ENCODE results near the gene FAXC. TPM values are rescaled to one million over a fixed set of nuclear protein-coding genes. Genes with fewer than 3 reads are reported as not detected.

FAXC gene
- total and polyA plus RNA-seq, 2 of the 13 experiments (the other 11 are each of a cell fraction or from before 2014, with no cell fraction given), result 0.11 to 0.63 TPM

DNA sequence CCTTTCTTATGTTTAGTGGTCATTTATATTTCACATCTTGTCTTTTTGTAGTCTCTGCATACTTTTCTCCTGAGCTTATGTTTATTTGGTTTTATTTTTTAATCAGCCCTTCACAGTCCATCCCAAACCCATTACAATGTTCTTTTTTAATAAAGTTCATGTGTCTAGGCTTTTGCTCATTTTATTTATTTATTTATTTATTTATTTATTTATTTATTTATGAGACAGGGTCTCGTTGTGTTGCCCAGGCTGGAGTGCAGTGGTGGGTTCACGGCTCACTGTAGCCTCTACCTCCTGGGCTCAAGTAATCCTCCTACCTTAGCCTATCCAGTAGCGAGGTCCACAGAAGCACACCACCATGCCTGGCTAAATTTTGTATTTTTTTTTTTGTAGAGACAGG, 41.4 kb upstream of the FAXC start:
- Histone ChIP-seq H3K9me3 (ENCODE audit: low read length) (no peaks in the 10 kb centered on the region), H3K9ac (ENCODE audit: insufficient read depth, low read depth, low read length) (no peak overlapping the region), H4K20me1 (ENCODE audit: insufficient read depth, low read length) (no peaks in the 10 kb centered on the region), H3K4me2 (ENCODE audit: low read depth, low read length) (no peak overlapping the region), H3K79me2 (ENCODE audit: insufficient read depth, low read length) (no peaks in the 10 kb centered on the region), H2AFZ (ENCODE audit: low read length) (no peak overlapping the region), H3K36me3 (replicated peaks in 1 of 2; ENCODE audit: control insufficient read depth in 1 of 2, insufficient read depth in 2 of 2, low read length in 2 of 2) (no peaks in the 10 kb centered on the region), H3K4me1 (ENCODE audit: insufficient read depth, low read length) (peaks cover 19% of the 10 kb centered on the region), H3K27ac (ENCODE audit: extremely low read length, insufficient read depth, low read length) (no peak overlapping the region), H3K27me3 (ENCODE audit: control insufficient read depth in 1 of 2, insufficient read depth in 2 of 2, low read length in 2 of 2) (no peaks in the 10 kb centered on the region), H3K4me3 (replicated peaks in 1 of 3; ENCODE audit: insufficient read depth in 1 of 3, low read depth in 2 of 3, low read length in 3 of 3) (no peak overlapping the region)
- ChIA-PET POLR2A (no interaction called here), CTCF (ENCODE audit: low intra/inter-chr PET ratio, low total read pairs) (no interaction called here)
- DNase-seq (ENCODE audit: low spot score), result no peak
- no peak for ATAC-seq
- no TSS peak for BruUV-seq (replicated peaks)
- TF ChIP-seq REPIN1 (CRISPR knock-in tag; IDR thresholded peaks at IDR 0.05; ENCODE audit: borderline replicate concordance, low read depth), result no peak
- no peak for TF ChIP-seq KLF6 (CRISPR knock-in tag; IDR thresholded peaks at IDR 0.05)
- TF ChIP-seq, protein P1, sequence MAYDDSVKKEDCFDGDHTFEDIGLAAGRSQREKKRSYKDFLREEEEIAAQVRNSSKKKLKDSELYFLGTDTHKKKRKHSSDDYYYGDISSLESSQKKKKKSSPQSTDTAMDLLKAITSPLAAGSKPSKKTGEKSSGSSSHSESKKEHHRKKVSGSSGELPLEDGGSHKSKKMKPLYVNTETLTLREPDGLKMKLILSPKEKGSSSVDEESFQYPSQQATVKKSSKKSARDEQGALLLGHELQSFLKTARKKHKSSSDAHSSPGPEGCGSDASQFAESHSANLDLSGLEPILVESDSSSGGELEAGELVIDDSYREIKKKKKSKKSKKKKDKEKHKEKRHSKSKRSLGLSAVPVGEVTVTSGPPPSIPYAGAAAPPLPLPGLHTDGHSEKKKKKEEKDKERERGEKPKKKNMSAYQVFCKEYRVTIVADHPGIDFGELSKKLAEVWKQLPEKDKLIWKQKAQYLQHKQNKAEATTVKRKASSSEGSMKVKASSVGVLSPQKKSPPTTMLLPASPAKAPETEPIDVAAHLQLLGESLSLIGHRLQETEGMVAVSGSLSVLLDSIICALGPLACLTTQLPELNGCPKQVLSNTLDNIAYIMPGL (CRISPR knock-in tag; IDR thresholded peaks at IDR 0.05; ENCODE audit: borderline replicate concordance in 1 of 2, low read depth in 1 of 2), result no peak
- no peak for TF ChIP-seq RFXAP (CRISPR knock-in tag; IDR thresholded peaks at IDR 0.05; ENCODE audit: borderline replicate concordance)
- no peak for TF ChIP-seq ZEB1 (IDR thresholded peaks at IDR 0.05; ENCODE audit: insufficient replicate concordance, low read depth)
- TF ChIP-seq ZNF713 (CRISPR knock-in tag; IDR thresholded peaks at IDR 0.05), result no peak
- TF ChIP-seq DNMT3B (CRISPR knock-in tag; conservative IDR thresholded peaks at IDR 0.05), result no peak
- TF ChIP-seq, protein P2, sequence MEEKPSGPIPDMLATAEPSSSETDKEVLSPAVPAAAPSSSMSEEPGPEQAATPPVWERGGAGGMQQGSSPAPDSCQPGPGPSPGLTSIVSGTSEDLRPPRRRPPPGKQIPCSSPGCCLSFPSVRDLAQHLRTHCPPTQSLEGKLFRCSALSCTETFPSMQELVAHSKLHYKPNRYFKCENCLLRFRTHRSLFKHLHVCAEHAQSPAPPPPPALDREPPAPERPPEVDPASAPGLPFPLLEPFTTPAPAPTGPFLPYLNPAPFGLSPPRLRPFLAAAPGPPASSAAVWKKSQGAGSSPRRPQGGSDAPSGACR (CRISPR knock-in tag; IDR thresholded peaks at IDR 0.05), result no peak
- TF ChIP-seq GTF2F1 (IDR thresholded peaks at IDR 0.05; ENCODE audit: low read length), result no peak
- in situ Hi-C loops (cut with HindIII; ENCODE audit: extremely low pct_ligation_motif_present, low pct_unique_long_range_greater_than_20kb) (no loop called here), intact Hi-C loops (cut with micrococcal nuclease; ENCODE audit: unreplicated experiment) (loop anchor here (5.0 kb wide), 1 partner anchor 59 kb away; no protein-coding TSS in a partner anchor)
- WGBS (ENCODE audit: low lambda C conversion rate), result 92% methylated on average over 3 of the region's 3 CpGs
- no peak for FAIRE-seq
